HepG2 (cell line): ENCODE measurements around the gene GNA15. TPM values are rescaled to one million over a fixed set of nuclear protein-coding genes. Genes with fewer than 3 reads are reported as not detected.

Source experiments
- ARNT2 ChIP-seq: sonication (generic); formaldehyde crosslinking; IDR thresholded peaks from 2 replicates; pipeline ENCODE4 v1.8.0; 2022; ENCODE audit warnings: mild to moderate bottlenecking, low read depth, missing genetic modification reagents, moderate library complexity
- EED ChIP-seq: sonication (generic); formaldehyde crosslinking; IDR thresholded peaks from 2 replicates; pipeline ENCODE4 v1.5.0; 2020; ENCODE audit warnings: mild to moderate bottlenecking, missing genetic modification reagents
- HOXA5 ChIP-seq: sonication (generic); formaldehyde crosslinking; IDR thresholded peaks from 2 replicates; pipeline ENCODE4 v1.4.0; 2020; ENCODE audit warnings: missing genetic modification reagents
- LCORL ChIP-seq, 2 experiments: fragments of 450-650 bp in 1 of 2; sonication (generic) in 1 of 2; formaldehyde crosslinking in 1 of 2; IDR thresholded peaks; 2 replicates each; pipeline versions ENCODE4 v1.5.0 to v1.6.1; 2017 to 2020; ENCODE audit warnings: antibody characterized with exemption in 1 of 2, missing genetic modification reagents in 1 of 2
- MEIS1 ChIP-seq: sonication (generic); formaldehyde crosslinking; IDR thresholded peaks from 2 replicates; pipeline ENCODE4 v1.9.0; 2021; ENCODE audit warnings: mild to moderate bottlenecking, missing genetic modification reagents, moderate library complexity, borderline replicate concordance
- MTA1 ChIP-seq: sonication (generic); formaldehyde crosslinking; IDR thresholded peaks from 2 replicates; pipeline ENCODE4 v1.4.0; 2020; ENCODE audit warnings: missing genetic modification reagents, mild to moderate bottlenecking, borderline replicate concordance
- MXD1 ChIP-seq: sonication (generic); formaldehyde crosslinking; IDR thresholded peaks from 2 replicates; pipeline ENCODE4 v1.4.0; 2020; ENCODE audit warnings: mild to moderate bottlenecking, missing genetic modification reagents
- SAP130 ChIP-seq: IDR thresholded peaks from 2 replicates; pipeline ENCODE4 v1.6.1; 2016; ENCODE audit warnings: low read depth
- TRIM22 ChIP-seq: fragments of 450-650 bp; IDR thresholded peaks from 2 replicates; pipeline ENCODE4 v1.6.1; 2017
- ZHX2 ChIP-seq, 2 experiments: sonication (generic) in 1 of 2; formaldehyde crosslinking in 1 of 2; IDR thresholded peaks; 2 replicates each; pipeline versions ENCODE4 v1.6.1 to v1.9.0; 2014 to 2022; ENCODE audit warnings: antibody characterized with exemption in 1 of 2, borderline replicate concordance in 1 of 2, inconsistent platforms in 1 of 2, low read depth in 1 of 2, missing genetic modification reagents in 1 of 2
- ZNF33B ChIP-seq: sonication (generic); formaldehyde crosslinking; IDR thresholded peaks from 2 replicates; pipeline ENCODE4 v1.5.1; 2020; ENCODE audit warnings: mild to moderate bottlenecking, missing genetic modification reagents
- ZNF557 ChIP-seq: sonication (generic); formaldehyde crosslinking; IDR thresholded peaks from 2 replicates; pipeline ENCODE4 v1.4.0; 2020; ENCODE audit warnings: missing genetic modification reagents
- ZNF687 ChIP-seq: sonication (generic); formaldehyde crosslinking; IDR thresholded peaks from 2 replicates; pipeline ENCODE4 v1.5.1; 2020; ENCODE audit warnings: mild to moderate bottlenecking, missing genetic modification reagents, moderate library complexity
- ZNF800 ChIP-seq: sonication (generic); formaldehyde crosslinking; IDR thresholded peaks from 2 replicates; pipeline ENCODE4 v1.4.0; 2020; ENCODE audit warnings: missing genetic modification reagents
- polyA plus RNA-seq, 8 experiments: library from polyadenylated mRNA; depleted of rRNA in 3 of 8; stranded (reverse) in 7 of 8; unstranded in 1 of 8; fragments of >200 nt; fragmentation: Illumina TruSeq in 4 of 8; extraction: Trizol in 4 of 8; gene quantifications; 2 replicates each; pipeline versions ENCODE4 v1.2.1 to v1.2.3, GENCODE V29; 2011 to 2016; ENCODE audit warnings: low read depth in 4 of 8, missing spikeins in 1 of 8, mixed read lengths in 1 of 8; ENCODE audit not compliant: insufficient read depth in 1 of 8
- total RNA-seq, 5 experiments: library from RNA; depleted of rRNA; stranded (reverse); fragments of >200 nt; fragmentation: Illumina TruSeq; extraction: Trizol; gene quantifications; 2 replicates each; pipeline ENCODE4 v1.2.3, GENCODE V29; 2016; ENCODE audit warnings: low read depth in 1 of 5

GNA15 gene
- total and polyA plus RNA-seq, 2 of the 13 experiments (the other 11 are each of a cell fraction or from before 2014, with no cell fraction given): not detected

GRCh38 chr19:3186160-3186688 lies 50.4 kb downstream of the GNA15 start (continued):
- no peak for TF ChIP-seq ZHX2 (IDR thresholded peaks at IDR 0.05; ENCODE audit: low read depth)
- no peak for TF ChIP-seq ZHX2 (CRISPR knock-in tag; IDR thresholded peaks at IDR 0.05; ENCODE audit: borderline replicate concordance)
- TF ChIP-seq ARNT2: no peak
- TF ChIP-seq HOXA5 (CRISPR knock-in tag): 0 out of 2 replicates have a peak, but pooled peaks have one; percentile 34
- peak; percentile 77; the same call in 1 of the 2 replicates for TF ChIP-seq MEIS1 (CRISPR knock-in tag)
- TF ChIP-seq SAP130 (CRISPR knock-in tag): 0 out of 2 replicates have a peak, but pooled peaks have one; percentile 25
- TF ChIP-seq ZNF33B (CRISPR knock-in tag): no peak
- TF ChIP-seq ZNF687: peak; percentile 70; the same call in 1 of the 2 replicates
- TF ChIP-seq LCORL (IDR thresholded peaks at IDR 0.05): no peak
- TF ChIP-seq LCORL (CRISPR knock-in tag; IDR thresholded peaks at IDR 0.05): peak; percentile 21; the same call in 1 of the 2 replicates
- TF ChIP-seq TRIM22: no peak
- peak; percentile 73; the same call in 1 of the 2 replicates for TF ChIP-seq MXD1 (CRISPR knock-in tag)
- TF ChIP-seq MTA1 (CRISPR knock-in tag): peak; percentile 54; the same call in 1 of the 2 replicates
- 0 out of 2 replicates have a peak, but pooled peaks have one; percentile 49 for TF ChIP-seq EED (CRISPR knock-in tag)
- no peak for TF ChIP-seq ZNF557 (CRISPR knock-in tag)
- TF ChIP-seq ZNF800 (CRISPR knock-in tag): 0 out of 2 replicates have a peak, but pooled peaks have one; percentile 47
